ENCODE measurements around the gene ZNF516. TPM values are rescaled to one million over a fixed set of nuclear protein-coding genes. Genes with fewer than 3 reads are reported as not detected.
A peak's percentile ranks its signal among the peaks of the same experiment; 100 is the strongest.

ZNF516 gene
- total RNA-seq, 1 donor from 2014 or later: 12.3 TPM

- no peak for DNase-seq (ENCODE audit: missing footprints)
- intact Hi-C loops (cut with DNase I): no loop called here
- ATAC-seq: no peak
These were observed 145.9 kb downstream of the ZNF516 start for GRCh38 chr18:76349067-76349715.

DNA sequence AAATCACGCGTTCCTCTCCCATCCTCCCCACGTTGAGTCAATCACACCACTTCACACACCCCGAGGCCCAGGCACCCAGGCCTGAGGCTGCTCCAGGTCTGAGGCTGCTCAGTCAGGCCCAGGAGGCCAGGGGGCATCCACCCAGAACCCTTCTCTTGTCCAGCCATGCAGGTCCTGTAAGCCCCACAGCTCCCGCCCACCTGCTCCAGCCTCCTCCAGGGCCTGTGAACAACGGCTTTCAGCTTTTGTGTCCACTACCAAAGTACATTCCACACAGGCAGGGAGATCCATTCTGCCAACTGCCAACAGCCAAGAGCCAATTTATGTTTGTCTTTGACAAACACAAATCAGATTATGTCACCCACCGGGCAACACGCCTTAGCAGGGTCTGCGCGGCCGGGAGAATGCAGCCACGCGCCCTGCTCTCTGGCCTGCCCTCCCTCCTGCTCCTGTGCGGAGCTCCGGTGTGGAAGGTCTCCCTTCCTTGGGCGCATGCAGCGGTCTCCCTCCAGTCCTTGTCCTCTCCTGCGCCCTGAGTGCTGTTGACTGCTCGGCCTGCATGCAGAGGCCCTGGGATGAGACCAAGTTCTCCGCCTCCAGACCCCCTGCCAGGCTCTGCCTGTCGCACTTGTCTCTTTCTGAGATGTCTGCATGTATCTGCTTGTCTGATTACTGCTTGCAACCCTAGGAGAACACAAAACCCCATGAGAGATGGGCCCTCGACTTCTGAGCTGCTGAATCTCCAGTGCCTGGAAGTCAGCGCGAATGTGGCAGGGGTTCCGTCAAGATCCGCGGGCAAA, 146.6 kb downstream of the ZNF516 start:
- ATAC-seq (no peak), DNase-seq (ENCODE audit: missing footprints) (no peak)
- intact Hi-C loops (cut with DNase I): no loop called here

GRCh38 chr18:76347341-76347740, 147.7 kb downstream of the ZNF516 start:
- DNase-seq (ENCODE audit: missing footprints) (no peak), ATAC-seq (no peak)
- intact Hi-C loops (cut with DNase I): no loop called here

- no peak for DNase-seq (ENCODE audit: missing footprints)
- intact Hi-C loops (cut with DNase I): no loop called here
- ATAC-seq: no peak
These were observed 148.4 kb downstream of the ZNF516 start for GRCh38 chr18:76346490-76347130.

DNA sequence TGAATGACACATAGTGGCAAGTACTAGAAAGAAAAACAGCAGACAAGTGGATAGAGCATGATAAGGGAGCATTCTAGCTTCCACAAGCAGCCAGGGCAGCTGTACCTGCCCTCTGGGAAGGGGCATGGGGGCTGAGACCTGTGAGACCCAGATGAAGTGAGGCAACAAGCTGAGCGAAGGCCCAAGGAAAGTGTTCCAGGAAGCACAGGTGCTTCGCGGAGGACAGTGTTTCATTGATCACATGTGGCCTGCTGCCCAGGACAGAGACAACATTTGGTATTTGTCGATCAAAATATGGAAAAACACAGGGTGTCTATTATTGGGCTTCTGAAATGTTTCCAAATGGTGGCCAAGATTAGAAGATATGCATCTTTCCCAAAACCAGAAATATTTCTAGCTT, 149.1 kb downstream of the ZNF516 start:
- no peak for ATAC-seq
- intact Hi-C loops (cut with DNase I): no loop called here
- DNase-seq (ENCODE audit: missing footprints): no peak

- intact Hi-C loops (cut with DNase I): no loop called here
- no peak for ATAC-seq
- no peak for DNase-seq (ENCODE audit: missing footprints)
These were observed 151.0 kb downstream of the ZNF516 start for GRCh38 chr18:76343938-76344569.

GRCh38 chr18:76340410-76340809, 154.6 kb downstream of the ZNF516 start:
- DNase-seq (ENCODE audit: missing footprints) (no peak), ATAC-seq (no peak)
- intact Hi-C loops (cut with DNase I): no loop called here

DNA sequence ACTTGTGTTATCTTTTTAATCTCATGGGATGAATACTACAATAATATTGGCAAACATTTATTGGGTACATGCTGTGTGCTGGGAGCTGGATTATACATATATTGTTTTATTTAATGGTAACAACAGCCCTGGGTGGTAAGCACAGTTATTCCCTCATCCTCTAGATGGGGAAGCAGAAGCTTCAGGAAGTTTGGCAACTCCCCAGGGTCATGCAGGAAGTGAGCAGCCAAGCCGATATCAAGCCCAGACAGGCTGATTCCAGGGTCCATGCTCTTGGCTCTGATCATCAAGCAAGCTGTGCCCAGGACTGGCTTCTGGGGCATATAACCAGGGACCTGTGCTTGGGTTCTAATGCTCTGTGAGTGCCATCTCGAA, 155.8 kb downstream of the ZNF516 start:
- no peak for DNase-seq (ENCODE audit: missing footprints)
- no peak for ATAC-seq
- intact Hi-C loops (cut with DNase I): no loop called here

GRCh38 chr18:76338619-76339245, 156.3 kb downstream of the ZNF516 start:
- intact Hi-C loops (cut with DNase I): no loop called here

GRCh38 chr18:76338088-76338487, 157.0 kb downstream of the ZNF516 start:
- ATAC-seq: no peak
- intact Hi-C loops (cut with DNase I): no loop called here
- no peak for DNase-seq (ENCODE audit: missing footprints)

More at GRCh38 chr18:76338619-76339245, 156.3 kb downstream of the ZNF516 start:
- no peak for ATAC-seq
- DNase-seq (ENCODE audit: missing footprints): no peak

DNA sequence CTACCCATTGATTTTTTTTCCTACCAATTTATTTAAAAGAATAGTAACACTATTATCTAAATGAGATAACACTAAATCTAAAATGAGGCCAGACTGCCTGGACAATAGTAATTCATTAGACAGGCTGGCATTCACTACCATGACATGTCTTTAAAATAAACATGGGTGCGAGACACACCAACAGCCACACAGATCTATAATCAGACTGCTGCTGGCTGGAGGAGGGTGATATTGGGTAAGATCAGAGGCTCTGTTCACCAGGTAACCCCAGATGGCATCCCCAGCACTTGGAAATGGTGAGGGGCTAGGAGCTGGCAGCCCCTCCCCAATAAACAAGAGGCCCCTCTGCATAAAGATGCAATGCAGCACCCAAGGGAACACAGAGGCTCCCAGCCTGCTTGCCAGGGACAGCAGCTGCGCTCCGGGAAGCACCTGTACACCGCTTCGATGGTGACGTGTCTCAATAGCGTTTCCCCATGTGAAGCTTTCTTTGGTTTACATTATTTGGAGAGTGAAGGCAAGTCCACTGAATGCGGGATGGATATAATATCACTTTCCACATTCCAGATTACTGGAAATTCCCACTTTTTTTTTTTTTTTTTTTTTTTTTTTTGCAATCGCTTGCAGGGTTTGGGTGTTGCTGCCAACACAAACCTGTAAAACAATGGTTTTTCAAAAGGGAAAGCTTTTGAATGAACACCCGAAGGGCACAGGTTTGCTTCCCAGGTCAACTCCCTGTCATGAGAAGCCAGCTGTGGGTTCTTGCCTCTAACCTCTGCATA, 159.0 kb downstream of the ZNF516 start:
- ATAC-seq (no peak), DNase-seq (ENCODE audit: missing footprints) (no peak)
- intact Hi-C loops (cut with DNase I): no loop called here

- DNase-seq (ENCODE audit: missing footprints): no peak
- peak; percentile 56 for ATAC-seq
- intact Hi-C loops (cut with DNase I): no loop called here
These were observed 166.9 kb downstream of the ZNF516 start for GRCh38 chr18:76328140-76328539.

- intact Hi-C loops (cut with DNase I): no loop called here
- no peak for DNase-seq (ENCODE audit: missing footprints)
- ATAC-seq: no peak
These were observed 171.2 kb downstream of the ZNF516 start for GRCh38 chr18:76323891-76324290.

DNA sequence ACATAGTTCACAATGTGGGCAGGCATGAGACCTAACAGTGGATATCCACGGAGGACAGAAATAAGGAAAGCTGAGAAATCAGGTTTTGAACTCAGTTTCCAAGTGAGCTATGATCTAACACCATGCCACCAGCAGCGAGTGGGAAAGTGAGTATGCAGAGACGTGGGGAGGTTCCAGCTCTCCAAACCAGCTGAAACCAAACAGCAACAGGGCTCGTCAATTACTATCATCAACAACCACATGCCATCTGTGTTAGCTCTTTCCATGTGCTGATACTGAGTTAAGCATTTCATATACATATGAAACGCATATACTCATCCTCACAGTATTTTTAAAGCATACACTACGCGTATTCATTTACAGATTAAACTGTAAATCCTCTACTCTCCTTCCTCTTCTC, 172.4 kb downstream of the ZNF516 start:
- DNase-seq (ENCODE audit: missing footprints) (no peak), ATAC-seq (no peak)
- intact Hi-C loops (cut with DNase I): no loop called here

- no peak for ATAC-seq
- intact Hi-C loops (cut with DNase I): no loop called here
- no peak for DNase-seq (ENCODE audit: missing footprints)
These were observed 175.7 kb downstream of the ZNF516 start for GRCh38 chr18:76319366-76319765.

GRCh38 chr18:76318607-76319006, 176.4 kb downstream of the ZNF516 start:
- intact Hi-C loops (cut with DNase I): no loop called here
- ATAC-seq (no peak), DNase-seq (ENCODE audit: missing footprints) (no peak)

DNA sequence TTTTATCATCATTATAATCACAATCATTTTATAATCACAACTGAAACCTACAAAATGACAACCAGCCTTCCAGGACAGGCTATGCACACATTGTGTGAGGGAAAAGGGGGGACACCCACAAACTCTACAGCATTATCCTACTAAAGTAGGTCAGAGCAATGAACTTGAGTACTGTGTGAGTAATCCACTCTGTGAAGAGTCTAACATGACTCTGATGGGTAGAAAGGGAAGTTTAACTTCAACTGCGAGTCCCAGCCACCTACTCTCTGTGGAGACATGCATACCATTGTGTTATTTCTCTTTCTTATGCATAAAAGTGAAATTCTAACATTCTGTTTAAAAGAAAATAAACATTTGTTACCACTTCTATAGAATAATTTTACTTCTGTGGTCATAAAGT, 177.9 kb downstream of the ZNF516 start:
- DNase-seq (ENCODE audit: missing footprints) (no peak), ATAC-seq (no peak)
- intact Hi-C loops (cut with DNase I): no loop called here

- DNase-seq (ENCODE audit: missing footprints) (no peak), ATAC-seq (no peak)
- intact Hi-C loops (cut with DNase I): no loop called here
These were observed 179.3 kb downstream of the ZNF516 start for GRCh38 chr18:76315722-76316230.
